HepG2 (cell line): ENCODE data around the gene GPC6.

Source experiments
- CSRNP2 ChIP-seq: sonication (generic); formaldehyde crosslinking; conservative IDR thresholded peaks from 2 replicates; pipeline ENCODE4 v1.8.0; 2022; ENCODE audit warnings: low read depth, missing genetic modification reagents
- USF2 ChIP-seq, 2 experiments: sonication (generic) in 1 of 2; formaldehyde crosslinking in 1 of 2; IDR thresholded peaks; 2 replicates each; pipeline versions ENCODE4 v1.5.1 to v1.6.1; 2011 to 2020; ENCODE audit warnings: borderline replicate concordance in 1 of 2, low read depth in 1 of 2, low read length in 1 of 2, mild to moderate bottlenecking in 1 of 2, missing genetic modification reagents in 1 of 2, moderate library complexity in 1 of 2
- YY1 ChIP-seq: IDR thresholded peaks from 2 replicates; pipeline ENCODE4 v1.6.1; 2011; ENCODE audit warnings: low read length, low read depth, moderate library complexity, mild to moderate bottlenecking; ENCODE audit not compliant: insufficient read depth, insufficient replicate concordance

- no peak for TF ChIP-seq YY1
- no peak for TF ChIP-seq CSRNP2 (CRISPR knock-in tag)
- no peak for TF ChIP-seq USF2 (IDR thresholded peaks at IDR 0.05; ENCODE audit: low read depth, low read length)
- TF ChIP-seq USF2 (CRISPR knock-in tag; IDR thresholded peaks at IDR 0.05; ENCODE audit: borderline replicate concordance) = no peak
Observed at GRCh38 chr13:93766719-93767118, 540.1 kb downstream of the GPC6 start.
